ENCODE measurements around the gene GABRB2.
"Not testable (repeated sequence)": the region's sequence is repeated elsewhere in the genome, so short reads cannot be mapped to it uniquely, and the experiment has no call there.

Gene GABRB2

GRCh38 chr5:161311965-161312364 lies 234.6 kb downstream of the GABRB2 start:
- H3K36me3 Mint-ChIP-seq = no peaks in the 10 kb centered on the region

GRCh38 chr5:161311146-161311708 lies 235.3 kb downstream of the GABRB2 start:
- Mint-ChIP-seq H3K36me3 (no peaks in the 10 kb centered on the region), H3K27me3 (no peaks in the 10 kb centered on the region), H3K4me3 (no peak overlapping the region), H3K9me3 (ENCODE audit: low read depth) (peaks cover 6% of the 10 kb centered on the region), H3K27ac (no peak overlapping the region), H3K4me1 (ENCODE audit: low read depth) (no peaks in the 10 kb centered on the region)

More at GRCh38 chr5:161311965-161312364, 234.6 kb downstream of the GABRB2 start:
- no peak overlapping the region for H3K27ac Mint-ChIP-seq
- no peak overlapping the region for H3K4me3 Mint-ChIP-seq
- H3K4me1 Mint-ChIP-seq (ENCODE audit: low read depth) = no peaks in the 10 kb centered on the region
- peaks cover 8% of the 10 kb centered on the region for H3K9me3 Mint-ChIP-seq (ENCODE audit: low read depth)
- no peaks in the 10 kb centered on the region for H3K27me3 Mint-ChIP-seq

- Mint-ChIP-seq H3K4me3 (no peak overlapping the region), H3K27me3 (no peaks in the 10 kb centered on the region), H3K36me3 (no peaks in the 10 kb centered on the region), H3K27ac (no peak overlapping the region), H3K9me3 (ENCODE audit: low read depth) (peaks cover 6% of the 10 kb centered on the region), H3K4me1 (ENCODE audit: low read depth) (no peaks in the 10 kb centered on the region)
Observed at GRCh38 chr5:161306351-161306995, 240.1 kb downstream of the GABRB2 start.

GRCh38 chr5:161305601-161306000 lies 240.9 kb downstream of the GABRB2 start:
- peaks cover 6% of the 10 kb centered on the region for H3K9me3 Mint-ChIP-seq (ENCODE audit: low read depth)
- H3K4me1 Mint-ChIP-seq (ENCODE audit: low read depth) = no peaks in the 10 kb centered on the region
- H3K27ac Mint-ChIP-seq = no peak overlapping the region
- H3K36me3 Mint-ChIP-seq = no peaks in the 10 kb centered on the region
- no peaks in the 10 kb centered on the region for H3K27me3 Mint-ChIP-seq
- H3K4me3 Mint-ChIP-seq = no peak overlapping the region

- H3K4me1 Mint-ChIP-seq (ENCODE audit: low read depth) = no peaks in the 10 kb centered on the region
- H3K9me3 Mint-ChIP-seq (ENCODE audit: low read depth) = no peaks in the 10 kb centered on the region
- H3K4me3 Mint-ChIP-seq = no peak overlapping the region
- no peaks in the 10 kb centered on the region for H3K27me3 Mint-ChIP-seq
- H3K36me3 Mint-ChIP-seq = no peaks in the 10 kb centered on the region
- no peak overlapping the region for H3K27ac Mint-ChIP-seq
Observed at GRCh38 chr5:161302559-161302958, 244.0 kb downstream of the GABRB2 start.

- H3K4me3 Mint-ChIP-seq = no peak overlapping the region
- H3K36me3 Mint-ChIP-seq = no peaks in the 10 kb centered on the region
- no peak overlapping the region for H3K27ac Mint-ChIP-seq
- H3K9me3 Mint-ChIP-seq (ENCODE audit: low read depth) = no peaks in the 10 kb centered on the region
- no peaks in the 10 kb centered on the region for H3K27me3 Mint-ChIP-seq
- no peaks in the 10 kb centered on the region for H3K4me1 Mint-ChIP-seq (ENCODE audit: low read depth)
Observed at GRCh38 chr5:161301586-161301985, 244.9 kb downstream of the GABRB2 start.

GRCh38 chr5:161299053-161299452 lies 247.5 kb downstream of the GABRB2 start:
- no peaks in the 10 kb centered on the region for H3K9me3 Mint-ChIP-seq (ENCODE audit: low read depth)
- H3K4me1 Mint-ChIP-seq (ENCODE audit: low read depth) = no peaks in the 10 kb centered on the region
- no peaks in the 10 kb centered on the region for H3K36me3 Mint-ChIP-seq
- H3K4me3 Mint-ChIP-seq = no peak overlapping the region
- H3K27me3 Mint-ChIP-seq = no peaks in the 10 kb centered on the region
- H3K27ac Mint-ChIP-seq = no peak overlapping the region

- not testable (repeated sequence) for H3K9me3 Mint-ChIP-seq (ENCODE audit: low read depth); H3K27ac Mint-ChIP-seq; H3K27me3 Mint-ChIP-seq; H3K4me1 Mint-ChIP-seq (ENCODE audit: low read depth); H3K4me3 Mint-ChIP-seq; H3K36me3 Mint-ChIP-seq
Observed at GRCh38 chr5:161297388-161297787, 249.1 kb downstream of the GABRB2 start.

GRCh38 chr5:161295721-161296250 lies 250.7 kb downstream of the GABRB2 start:
- no peak overlapping the region for H3K4me3 Mint-ChIP-seq
- no peaks in the 10 kb centered on the region for H3K27me3 Mint-ChIP-seq
- no peaks in the 10 kb centered on the region for H3K36me3 Mint-ChIP-seq
- no peaks in the 10 kb centered on the region for H3K9me3 Mint-ChIP-seq (ENCODE audit: low read depth)
- no peak overlapping the region for H3K27ac Mint-ChIP-seq
- no peaks in the 10 kb centered on the region for H3K4me1 Mint-ChIP-seq (ENCODE audit: low read depth)

- Mint-ChIP-seq H3K27ac (no peak overlapping the region), H3K36me3 (no peaks in the 10 kb centered on the region), H3K4me3 (no peak overlapping the region), H3K9me3 (ENCODE audit: low read depth) (peaks cover 4% of the 10 kb centered on the region), H3K27me3 (no peaks in the 10 kb centered on the region), H3K4me1 (ENCODE audit: low read depth) (no peaks in the 10 kb centered on the region)
Observed at GRCh38 chr5:161288071-161288470, 258.5 kb downstream of the GABRB2 start.

GRCh38 chr5:161287436-161287835 lies 259.1 kb downstream of the GABRB2 start:
- Mint-ChIP-seq H3K9me3 (ENCODE audit: low read depth) (peaks cover 4% of the 10 kb centered on the region), H3K36me3 (no peaks in the 10 kb centered on the region), H3K27ac (no peak overlapping the region), H3K4me3 (no peak overlapping the region), H3K27me3 (no peaks in the 10 kb centered on the region), H3K4me1 (ENCODE audit: low read depth) (no peaks in the 10 kb centered on the region)

GRCh38 chr5:161286066-161286655 lies 260.4 kb downstream of the GABRB2 start:
- no peak overlapping the region for H3K4me3 Mint-ChIP-seq
- H3K27ac Mint-ChIP-seq = no peak overlapping the region
- H3K36me3 Mint-ChIP-seq = no peaks in the 10 kb centered on the region
- H3K4me1 Mint-ChIP-seq (ENCODE audit: low read depth) = no peaks in the 10 kb centered on the region
- peaks cover 4% of the 10 kb centered on the region for H3K9me3 Mint-ChIP-seq (ENCODE audit: low read depth)
- no peaks in the 10 kb centered on the region for H3K27me3 Mint-ChIP-seq

GRCh38 chr5:161284445-161284844 lies 262.1 kb downstream of the GABRB2 start:
- H3K4me3 Mint-ChIP-seq = no peak overlapping the region
- no peaks in the 10 kb centered on the region for H3K4me1 Mint-ChIP-seq (ENCODE audit: low read depth)
- no peaks in the 10 kb centered on the region for H3K36me3 Mint-ChIP-seq
- no peak overlapping the region for H3K27ac Mint-ChIP-seq
- H3K27me3 Mint-ChIP-seq = no peaks in the 10 kb centered on the region
- peaks cover 4% of the 10 kb centered on the region for H3K9me3 Mint-ChIP-seq (ENCODE audit: low read depth)

- no peak overlapping the region for H3K4me3 Mint-ChIP-seq
- H3K27ac Mint-ChIP-seq = no peak overlapping the region
- H3K4me1 Mint-ChIP-seq (ENCODE audit: low read depth) = no peaks in the 10 kb centered on the region
- H3K27me3 Mint-ChIP-seq = no peaks in the 10 kb centered on the region
- no peaks in the 10 kb centered on the region for H3K36me3 Mint-ChIP-seq
- peaks cover 4% of the 10 kb centered on the region for H3K9me3 Mint-ChIP-seq (ENCODE audit: low read depth)
Observed at GRCh38 chr5:161283296-161283695, 263.2 kb downstream of the GABRB2 start.

GRCh38 chr5:161278739-161279660 lies 267.5 kb downstream of the GABRB2 start:
- Mint-ChIP-seq H3K4me1 (ENCODE audit: low read depth) (no peaks in the 10 kb centered on the region), H3K27me3 (no peaks in the 10 kb centered on the region), H3K36me3 (no peaks in the 10 kb centered on the region), H3K9me3 (ENCODE audit: low read depth) (no peaks in the 10 kb centered on the region), H3K4me3 (no peak overlapping the region), H3K27ac (no peak overlapping the region)
